Measurements from ENCODE around the gene SFT2D1.

DNA sequence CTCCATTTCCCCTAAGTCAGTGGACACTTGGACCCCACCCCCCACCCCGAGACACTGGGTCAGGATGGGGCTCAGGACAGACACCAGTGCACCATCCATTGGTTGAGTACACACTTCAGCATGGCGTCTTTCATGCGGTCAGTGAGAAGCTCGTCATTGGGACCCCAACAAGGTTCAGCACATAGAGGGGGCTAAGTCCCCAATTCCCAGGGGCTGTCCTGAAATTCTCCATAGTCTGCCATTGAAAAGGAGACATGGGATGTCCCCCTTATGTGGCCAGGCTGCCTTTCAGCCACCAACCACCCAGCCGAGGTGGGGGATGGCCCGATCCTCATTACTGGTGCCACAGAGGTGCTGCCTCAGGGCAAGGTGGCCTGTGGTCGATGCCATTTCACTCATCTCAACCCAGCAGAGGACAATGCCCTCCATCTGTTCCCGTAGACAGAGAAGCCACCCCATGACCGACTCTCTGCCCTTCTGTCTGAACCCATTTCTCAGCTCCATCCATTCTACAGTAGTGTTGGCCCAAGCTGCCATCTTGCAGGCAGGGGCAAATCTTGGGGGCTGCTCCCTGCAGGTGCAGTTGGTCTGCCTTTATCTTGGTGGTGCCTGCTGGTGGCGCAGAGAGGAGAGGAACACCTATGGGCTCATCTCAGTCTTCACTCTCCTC is 71.5 kb downstream of the SFT2D1 start:
- no peak for TF ChIP-seq EP300 (IDR thresholded peaks at IDR 0.05)
- TF ChIP-seq, protein P1, sequence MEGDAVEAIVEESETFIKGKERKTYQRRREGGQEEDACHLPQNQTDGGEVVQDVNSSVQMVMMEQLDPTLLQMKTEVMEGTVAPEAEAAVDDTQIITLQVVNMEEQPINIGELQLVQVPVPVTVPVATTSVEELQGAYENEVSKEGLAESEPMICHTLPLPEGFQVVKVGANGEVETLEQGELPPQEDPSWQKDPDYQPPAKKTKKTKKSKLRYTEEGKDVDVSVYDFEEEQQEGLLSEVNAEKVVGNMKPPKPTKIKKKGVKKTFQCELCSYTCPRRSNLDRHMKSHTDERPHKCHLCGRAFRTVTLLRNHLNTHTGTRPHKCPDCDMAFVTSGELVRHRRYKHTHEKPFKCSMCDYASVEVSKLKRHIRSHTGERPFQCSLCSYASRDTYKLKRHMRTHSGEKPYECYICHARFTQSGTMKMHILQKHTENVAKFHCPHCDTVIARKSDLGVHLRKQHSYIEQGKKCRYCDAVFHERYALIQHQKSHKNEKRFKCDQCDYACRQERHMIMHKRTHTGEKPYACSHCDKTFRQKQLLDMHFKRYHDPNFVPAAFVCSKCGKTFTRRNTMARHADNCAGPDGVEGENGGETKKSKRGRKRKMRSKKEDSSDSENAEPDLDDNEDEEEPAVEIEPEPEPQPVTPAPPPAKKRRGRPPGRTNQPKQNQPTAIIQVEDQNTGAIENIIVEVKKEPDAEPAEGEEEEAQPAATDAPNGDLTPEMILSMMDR (IDR thresholded peaks at IDR 0.05): no peak
